ENCODE data around the gene JAGN1.
"Not testable (repeated sequence)": the region's sequence is repeated elsewhere in the genome, so short reads cannot be mapped to it uniquely, and the experiment has no call there.

The JAGN1 gene

DNA sequence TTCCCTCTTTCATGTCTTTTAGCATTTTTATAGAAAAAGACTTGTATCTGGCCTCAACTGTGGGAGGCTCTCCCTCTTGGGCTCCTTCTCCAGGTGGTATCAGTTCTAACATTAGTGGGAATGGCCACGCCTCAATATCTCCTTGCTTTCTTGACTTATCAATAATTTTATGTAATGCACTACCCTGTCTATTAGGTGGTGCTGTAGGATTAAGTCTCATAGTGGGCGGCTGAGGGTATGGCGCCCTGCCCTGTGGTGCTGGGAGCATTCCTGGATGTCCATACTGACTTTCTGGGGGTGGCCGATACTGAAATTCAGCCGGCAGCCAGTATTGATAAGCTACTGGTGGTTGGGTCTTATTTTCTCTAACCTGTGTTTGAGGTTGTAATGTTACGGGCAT lies 37.9 kb upstream of the JAGN1 start:
- TF ChIP-seq, protein P1, sequence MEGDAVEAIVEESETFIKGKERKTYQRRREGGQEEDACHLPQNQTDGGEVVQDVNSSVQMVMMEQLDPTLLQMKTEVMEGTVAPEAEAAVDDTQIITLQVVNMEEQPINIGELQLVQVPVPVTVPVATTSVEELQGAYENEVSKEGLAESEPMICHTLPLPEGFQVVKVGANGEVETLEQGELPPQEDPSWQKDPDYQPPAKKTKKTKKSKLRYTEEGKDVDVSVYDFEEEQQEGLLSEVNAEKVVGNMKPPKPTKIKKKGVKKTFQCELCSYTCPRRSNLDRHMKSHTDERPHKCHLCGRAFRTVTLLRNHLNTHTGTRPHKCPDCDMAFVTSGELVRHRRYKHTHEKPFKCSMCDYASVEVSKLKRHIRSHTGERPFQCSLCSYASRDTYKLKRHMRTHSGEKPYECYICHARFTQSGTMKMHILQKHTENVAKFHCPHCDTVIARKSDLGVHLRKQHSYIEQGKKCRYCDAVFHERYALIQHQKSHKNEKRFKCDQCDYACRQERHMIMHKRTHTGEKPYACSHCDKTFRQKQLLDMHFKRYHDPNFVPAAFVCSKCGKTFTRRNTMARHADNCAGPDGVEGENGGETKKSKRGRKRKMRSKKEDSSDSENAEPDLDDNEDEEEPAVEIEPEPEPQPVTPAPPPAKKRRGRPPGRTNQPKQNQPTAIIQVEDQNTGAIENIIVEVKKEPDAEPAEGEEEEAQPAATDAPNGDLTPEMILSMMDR (conservative IDR thresholded peaks at IDR 0.05; ENCODE audit: low read depth, low read length), result no peak
- no peak overlapping the region for H3K4me3 ChIP-seq (ENCODE audit: low read length)
- DNase-seq (ENCODE audit: low read depth), result no peak

DNA sequence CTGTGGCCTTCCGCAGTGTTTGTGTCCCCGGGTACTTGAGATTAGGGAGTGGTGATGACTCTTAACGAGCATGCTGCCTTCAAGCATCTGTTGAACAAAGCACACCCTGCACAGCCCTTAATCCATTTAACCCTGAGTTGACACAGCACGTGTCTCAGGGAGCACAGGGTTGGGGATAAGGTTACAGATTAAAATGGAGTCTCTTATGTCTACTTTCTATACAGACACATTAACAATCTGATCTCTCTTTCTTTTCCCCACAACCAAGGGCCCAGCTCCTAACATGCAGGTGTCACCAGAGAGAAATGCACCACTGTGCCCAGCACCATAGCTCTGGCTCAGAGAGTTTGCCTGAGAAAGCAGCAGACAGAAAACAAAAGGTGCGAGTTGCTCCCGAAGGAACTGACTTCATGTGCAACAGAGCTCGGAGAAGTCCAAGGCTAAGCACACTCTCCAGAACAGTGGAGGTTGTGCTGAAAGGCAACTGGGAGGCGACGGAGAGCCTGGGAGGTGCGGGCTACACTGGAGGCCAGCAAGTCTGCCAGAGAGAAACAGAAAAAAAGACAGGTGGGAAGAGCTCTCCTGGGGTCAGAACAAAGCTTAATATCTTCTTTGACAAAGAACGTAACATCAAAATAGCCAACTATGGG lies 36.0 kb upstream of the JAGN1 start:
- DNase-seq (ENCODE audit: low read depth); H3K4me3 ChIP-seq (ENCODE audit: low read length): not testable (repeated sequence)

DNA sequence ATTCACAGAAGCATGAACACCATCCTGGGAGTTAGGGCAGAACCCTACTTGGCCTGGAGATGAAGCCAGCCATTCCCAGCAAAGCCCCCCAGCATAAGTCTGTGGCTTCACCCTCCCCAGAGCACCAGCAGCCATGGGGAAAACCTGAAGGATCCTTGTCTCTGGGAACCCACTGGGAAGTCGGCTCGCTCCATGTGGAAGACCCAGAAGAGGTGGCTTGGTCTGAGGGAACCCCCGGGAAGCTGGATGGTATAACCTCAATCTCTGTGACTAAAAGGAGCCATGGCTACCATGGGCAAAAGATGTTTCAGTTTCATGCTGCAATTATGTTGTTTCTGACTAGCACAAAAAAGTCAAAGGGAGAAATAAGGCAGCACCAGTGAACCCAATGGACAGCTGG lies 34.8 kb upstream of the JAGN1 start:
- no peak for DNase-seq (ENCODE audit: low read depth)
- TF ChIP-seq, protein P1 (conservative IDR thresholded peaks at IDR 0.05; ENCODE audit: low read depth, low read length), result no peak
- H3K4me3 ChIP-seq (ENCODE audit: low read length), result no peak overlapping the region

DNA sequence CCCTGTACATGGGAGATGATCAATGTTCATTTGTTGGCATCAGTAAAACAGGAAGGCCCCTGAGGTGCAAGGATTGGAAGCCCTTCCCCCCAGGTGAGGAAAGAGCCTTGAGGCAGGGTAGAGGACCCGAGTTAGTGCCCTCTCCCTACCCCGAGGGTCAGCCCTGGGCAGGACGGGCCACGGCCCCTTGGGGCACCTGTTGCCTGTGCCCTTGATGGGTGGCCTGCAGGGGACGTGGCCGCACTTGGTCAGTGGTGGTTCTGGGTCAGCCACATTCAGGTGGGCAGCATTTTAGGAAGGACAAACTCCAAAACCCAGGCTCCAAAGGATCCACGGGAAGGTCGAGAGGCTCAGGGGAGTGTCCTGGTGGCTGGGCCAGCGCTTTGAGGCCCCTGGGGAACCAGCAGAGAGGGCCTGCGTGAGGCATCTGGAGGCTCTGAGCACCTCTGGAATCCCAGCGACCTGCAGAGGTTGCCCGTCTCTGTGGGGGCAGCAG lies 30.8 kb upstream of the JAGN1 start:
- DNase-seq (ENCODE audit: low read depth), result no peak
- TF ChIP-seq, protein P1 (conservative IDR thresholded peaks at IDR 0.05; ENCODE audit: low read depth, low read length), result no peak
- H3K4me3 ChIP-seq (ENCODE audit: low read length), result no peak overlapping the region

DNA sequence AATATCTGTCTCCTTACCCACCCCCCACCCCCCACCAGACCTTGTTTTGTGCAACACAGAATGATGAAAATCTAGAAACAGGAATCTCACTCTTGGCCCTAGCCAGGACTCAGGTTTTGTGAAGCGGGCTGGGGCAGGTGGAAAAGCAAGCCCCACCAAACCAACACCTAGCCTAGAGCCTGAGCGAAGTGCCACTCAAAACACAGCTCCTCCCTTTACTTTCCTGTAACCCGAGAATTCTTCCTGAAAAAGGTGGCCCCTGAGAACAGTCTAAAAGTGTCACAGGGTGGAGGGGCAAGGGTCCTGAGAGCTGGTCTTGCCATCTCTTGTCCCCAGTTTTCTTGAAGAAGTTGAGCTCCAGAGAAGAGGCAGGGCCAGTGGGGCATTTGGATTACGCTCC lies 29.2 kb upstream of the JAGN1 start:
- no peak overlapping the region for H3K4me3 ChIP-seq (ENCODE audit: low read length)
- DNase-seq (ENCODE audit: low read depth), result no peak
- TF ChIP-seq, protein P1 (conservative IDR thresholded peaks at IDR 0.05; ENCODE audit: low read depth, low read length), result no peak

DNA sequence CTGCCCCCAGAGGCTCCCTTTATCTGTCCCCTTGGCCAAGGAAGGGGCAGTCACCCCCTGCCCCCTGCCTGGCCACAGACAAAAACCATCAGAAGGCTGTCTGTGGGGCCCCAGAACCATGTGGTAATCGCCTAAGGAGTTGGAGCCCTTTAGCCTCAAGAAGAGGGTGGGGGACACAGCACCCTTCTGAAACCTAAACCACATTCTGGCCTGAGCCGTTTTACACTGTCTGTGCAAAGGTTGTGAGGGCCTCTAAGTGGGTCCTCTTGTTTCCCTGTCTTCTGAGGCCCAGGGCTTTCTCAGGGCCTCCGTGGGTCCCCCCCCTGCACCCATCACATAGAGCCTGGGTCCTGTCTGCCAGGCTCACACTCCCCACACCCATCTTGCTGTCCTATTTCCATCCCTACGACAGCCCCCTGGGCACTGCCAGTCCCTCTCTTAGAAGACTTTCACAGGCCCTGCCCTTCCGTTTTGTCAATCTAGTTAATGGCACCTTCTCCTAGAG lies 28.7 kb upstream of the JAGN1 start:
- DNase-seq (ENCODE audit: low read depth), result no peak
- TF ChIP-seq, protein P1 (conservative IDR thresholded peaks at IDR 0.05; ENCODE audit: low read depth, low read length), result no peak
- no peak overlapping the region for H3K4me3 ChIP-seq (ENCODE audit: low read length)

DNA sequence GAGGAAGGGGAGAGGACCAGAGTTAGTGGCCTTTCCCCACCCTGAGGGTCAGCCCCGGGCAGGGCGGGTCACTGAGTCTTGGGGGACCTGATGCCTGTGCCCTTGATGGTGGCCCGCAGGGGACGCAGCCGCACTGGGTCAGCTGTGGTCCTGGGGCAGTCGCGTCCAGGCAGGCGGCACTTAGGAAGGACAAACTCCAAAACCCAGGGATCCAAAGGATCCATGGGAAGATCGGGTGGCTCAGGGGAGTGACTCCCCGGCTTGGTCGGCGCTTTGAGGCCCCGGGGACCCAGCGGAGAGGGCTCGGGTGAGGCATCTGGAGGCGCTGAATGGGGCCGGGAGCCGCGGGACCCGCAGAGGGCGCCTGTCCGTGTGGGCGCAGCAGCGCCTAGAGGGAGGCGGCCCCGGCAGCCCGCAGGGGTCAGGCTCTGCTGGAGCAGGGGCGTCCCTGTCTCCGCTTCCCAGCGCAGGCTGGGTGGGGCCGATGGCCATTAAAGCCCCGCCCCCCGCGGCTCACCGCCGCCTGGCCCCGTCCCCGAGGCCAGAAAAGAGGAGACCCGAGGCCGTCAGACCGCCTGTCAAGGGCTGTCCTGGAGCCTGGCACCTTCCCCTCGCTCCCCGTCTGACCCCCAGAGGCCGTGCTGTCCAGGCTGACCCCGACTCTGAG lies 27.9 kb upstream of the JAGN1 start:
- TF ChIP-seq, protein P1 (conservative IDR thresholded peaks at IDR 0.05; ENCODE audit: low read depth, low read length), result peak; percentile 37
- DNase-seq (ENCODE audit: low read depth), result no peak
- no peak overlapping the region for H3K4me3 ChIP-seq (ENCODE audit: low read length)

All from retinal pigment epithelial cell (primary cell).